ENCODE results near the gene APBA2.

APBA2 gene

GRCh38 chr15:28962851-28963710 is 77.3 kb downstream of the APBA2 start:
- DNase-seq = no peak

- DNase-seq = no peak
Measured at GRCh38 chr15:28963711-28964081, 77.9 kb downstream of the APBA2 start.

- DNase-seq = no peak
Measured at GRCh38 chr15:28964098-28964497, 78.3 kb downstream of the APBA2 start.

- no peak for DNase-seq
Measured at GRCh38 chr15:28967066-28967465, 81.3 kb downstream of the APBA2 start.

- no peak for DNase-seq
Measured at GRCh38 chr15:28967990-28968389, 82.2 kb downstream of the APBA2 start.

GRCh38 chr15:28969511-28970085 is 83.8 kb downstream of the APBA2 start:
- no peak for DNase-seq

- no peak for DNase-seq
Measured at GRCh38 chr15:28974142-28974541, 88.4 kb downstream of the APBA2 start.

GRCh38 chr15:28975766-28976179 is 90.0 kb downstream of the APBA2 start:
- DNase-seq = no peak

GRCh38 chr15:28977377-28978010 is 91.7 kb downstream of the APBA2 start:
- no peak for DNase-seq

- no peak for DNase-seq
Measured at GRCh38 chr15:28978011-28978378, 92.2 kb downstream of the APBA2 start.

GRCh38 chr15:28978661-28979060 is 92.9 kb downstream of the APBA2 start:
- no peak for DNase-seq

GRCh38 chr15:28979208-28979841 is 93.6 kb downstream of the APBA2 start:
- DNase-seq = no peak

- DNase-seq = no peak
Measured at GRCh38 chr15:28980709-28981350, 95.1 kb downstream of the APBA2 start.

GRCh38 chr15:28981351-28981720 is 95.6 kb downstream of the APBA2 start:
- no peak for DNase-seq

GRCh38 chr15:28981921-28982320 is 96.1 kb downstream of the APBA2 start:
- DNase-seq = no peak

- no peak for DNase-seq
Measured at GRCh38 chr15:28982886-28983285, 97.1 kb downstream of the APBA2 start.

- DNase-seq = no peak
Measured at GRCh38 chr15:28983432-28984311, 97.9 kb downstream of the APBA2 start.

GRCh38 chr15:28984421-28985315 is 98.9 kb downstream of the APBA2 start:
- DNase-seq = no peak

GRCh38 chr15:28985316-28985645 is 99.5 kb downstream of the APBA2 start:
- DNase-seq = no peak

- no peak for DNase-seq
Measured at GRCh38 chr15:28985691-28986090, 99.9 kb downstream of the APBA2 start.

- no peak for DNase-seq
Measured at GRCh38 chr15:28986108-28986507, 100.3 kb downstream of the APBA2 start.
